DMS79 treated with DMSO at 0.1 percent for 48 hours (cell line): ENCODE measurements around the gene KIF26A.

Experiments used
- DNase-seq: peaks from one replicate; lab custom pipeline; 2025; lab: John Stamatoyannopoulos, UW

The KIF26A gene

DNA sequence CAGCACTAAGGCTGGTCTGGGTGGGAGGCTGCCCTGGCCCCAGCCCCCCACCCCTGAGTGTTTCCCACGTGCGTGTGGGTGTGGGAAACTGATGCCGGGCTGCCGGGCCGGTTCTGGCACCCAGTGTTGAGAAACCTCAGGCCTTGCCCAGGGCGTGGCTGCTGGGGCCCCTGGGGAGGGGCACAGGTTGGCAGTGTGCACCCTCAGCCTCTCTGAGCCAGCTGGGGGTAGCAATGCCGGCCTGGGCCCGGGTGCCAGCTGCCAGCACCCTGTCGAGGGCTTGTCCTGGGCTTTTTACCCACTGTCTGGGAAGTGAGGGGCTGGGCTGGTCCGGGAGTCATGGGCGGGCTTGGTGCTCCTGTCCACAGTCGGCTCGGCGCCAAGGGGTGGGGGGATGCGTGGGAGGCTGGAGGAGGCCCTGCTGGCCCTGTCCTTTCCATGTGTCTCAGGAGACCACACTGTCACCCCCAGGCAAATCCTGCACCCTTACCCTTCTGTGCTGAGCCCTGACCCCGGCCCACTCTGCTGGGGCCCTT, 37.2 kb upstream of the KIF26A start:
- no peak for DNase-seq

GRCh38 chr14:104101651-104102281, 36.6 kb upstream of the KIF26A start:
- no peak for DNase-seq

DNA sequence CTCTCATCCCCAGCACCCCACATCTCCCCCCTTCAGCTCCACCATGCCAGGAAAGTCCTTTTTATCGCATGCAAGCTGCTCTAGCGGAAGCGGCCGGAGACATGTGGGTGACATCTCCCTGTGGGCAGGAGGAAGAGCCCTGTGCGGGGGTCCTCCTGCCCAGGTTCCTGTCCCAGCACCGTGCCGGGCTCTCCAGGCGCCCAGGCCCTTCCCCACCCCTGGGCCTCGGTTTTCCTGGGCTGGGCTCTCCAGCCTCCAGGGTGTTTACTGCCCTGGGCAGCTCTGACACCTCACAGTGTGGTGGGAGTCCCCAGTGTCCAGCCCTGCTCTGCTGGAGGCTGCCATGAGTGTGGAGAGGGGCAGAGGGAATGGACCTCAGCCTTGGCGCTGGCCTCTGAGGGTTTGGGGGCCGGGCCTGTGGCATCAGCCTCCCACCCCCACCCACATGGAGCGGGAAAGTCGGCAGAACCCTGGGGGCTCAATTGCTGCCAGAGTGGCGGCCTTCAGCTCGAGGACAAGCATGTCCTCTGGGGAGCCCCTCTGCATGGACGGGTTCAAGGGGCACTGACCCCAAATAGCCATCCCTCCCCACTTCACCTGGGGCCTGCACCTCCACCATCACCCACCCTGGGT, 36.0 kb upstream of the KIF26A start:
- no peak for DNase-seq

GRCh38 chr14:104103061-104103445, 35.3 kb upstream of the KIF26A start:
- DNase-seq = no peak

DNA sequence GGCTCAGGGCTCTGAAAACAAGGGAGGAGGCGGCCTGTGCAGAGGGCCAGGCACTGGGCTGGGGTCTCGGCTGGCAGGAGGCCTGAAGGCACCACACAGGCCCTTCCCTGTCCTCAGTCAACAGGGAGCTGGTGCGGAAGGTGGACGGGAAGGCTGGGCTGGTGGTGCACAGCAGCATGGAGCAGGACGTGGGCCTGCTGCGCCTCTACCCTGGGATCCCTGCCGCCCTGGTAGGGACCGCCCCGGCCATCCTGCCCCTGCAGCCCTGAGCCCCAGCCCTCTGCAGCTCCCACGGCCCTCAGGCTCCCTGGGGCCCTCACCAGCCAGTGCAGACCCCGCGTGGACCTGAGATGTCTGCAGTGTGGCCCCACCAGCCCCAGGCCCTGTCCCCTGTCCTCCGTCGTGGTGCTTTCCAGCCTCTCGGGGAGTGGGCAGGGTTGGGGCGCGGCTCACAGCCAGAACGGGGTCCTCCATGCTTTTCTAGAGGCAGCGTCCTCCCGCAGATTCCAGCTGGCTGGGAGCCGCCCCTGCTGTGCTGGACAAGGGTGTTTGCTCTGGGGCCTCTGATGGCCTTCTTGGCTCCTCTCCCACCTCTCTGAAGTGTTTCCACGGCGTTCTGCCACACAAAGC, 34.8 kb upstream of the KIF26A start:
- DNase-seq = peak; percentile 68

GRCh38 chr14:104104076-104104901, 34.1 kb upstream of the KIF26A start:
- no peak for DNase-seq

DNA sequence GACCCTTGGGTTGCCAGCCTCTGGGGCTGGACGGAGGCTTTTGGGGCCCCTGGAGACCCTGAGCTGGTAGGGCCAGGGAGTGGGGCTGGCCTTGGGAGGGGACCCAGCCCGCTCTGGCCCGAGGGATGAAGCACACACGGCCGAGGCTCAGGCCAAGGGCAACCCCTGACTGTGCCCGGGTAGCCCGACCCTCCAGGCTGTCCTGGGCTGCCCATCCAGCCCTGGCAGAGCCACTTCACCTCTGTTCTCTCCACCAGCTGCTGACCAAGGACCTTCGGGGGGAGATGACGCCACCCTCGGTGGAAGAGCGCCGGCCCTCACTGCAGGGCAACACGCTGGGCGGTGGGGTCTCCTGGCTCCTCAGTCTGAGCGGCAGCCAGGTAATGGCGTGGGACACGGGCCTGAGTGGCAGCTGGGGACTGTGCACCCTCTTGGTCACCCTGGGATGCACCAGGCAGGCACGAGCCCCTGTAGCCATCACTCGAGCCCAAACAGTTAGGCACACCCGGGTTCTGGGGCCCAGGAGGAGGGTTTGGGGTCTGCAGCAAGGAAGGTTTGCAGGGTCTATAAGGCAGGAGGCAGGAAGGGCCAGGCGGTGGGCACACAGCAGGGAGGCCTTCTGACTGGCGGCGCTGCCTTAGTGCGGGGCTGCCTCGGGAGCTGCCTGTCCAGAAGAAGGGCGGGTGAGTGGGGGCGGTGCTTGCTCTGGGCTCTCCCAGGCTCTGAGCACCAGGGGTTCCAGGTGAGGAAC, 33.1 kb upstream of the KIF26A start:
- DNase-seq = no peak

DNA sequence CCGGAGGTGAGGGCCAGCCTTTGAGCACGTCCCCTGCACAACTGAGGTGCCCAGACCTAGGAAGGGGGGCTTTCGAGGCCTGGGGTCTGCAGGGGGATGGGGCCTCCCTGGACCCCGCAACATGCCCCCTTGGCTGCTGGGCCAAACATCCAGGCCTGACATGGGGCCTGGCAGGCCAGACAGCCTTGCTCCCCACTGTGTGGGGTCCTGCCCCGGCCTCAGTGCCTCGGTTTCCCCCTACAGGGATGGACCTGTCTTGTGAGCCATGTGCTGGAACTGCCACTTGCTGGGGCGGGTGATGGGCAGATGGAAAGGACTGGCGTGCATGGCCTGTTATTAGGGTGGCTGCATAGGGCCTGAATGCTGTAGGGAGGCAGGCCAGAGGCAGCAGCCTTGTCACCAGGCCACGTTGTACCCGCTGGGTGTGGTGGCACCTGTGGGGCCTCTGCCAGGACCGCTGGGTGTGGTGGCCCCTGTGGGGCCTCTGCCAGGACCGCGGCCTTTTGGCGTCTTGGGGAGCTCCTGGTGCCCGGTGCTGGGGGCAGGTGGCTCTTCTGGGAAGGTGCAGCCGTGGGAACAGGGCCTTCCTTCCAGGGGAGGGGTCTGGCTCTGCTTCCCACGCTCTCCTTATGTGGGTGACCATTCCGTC, 32.4 kb upstream of the KIF26A start:
- DNase-seq = no peak

DNA sequence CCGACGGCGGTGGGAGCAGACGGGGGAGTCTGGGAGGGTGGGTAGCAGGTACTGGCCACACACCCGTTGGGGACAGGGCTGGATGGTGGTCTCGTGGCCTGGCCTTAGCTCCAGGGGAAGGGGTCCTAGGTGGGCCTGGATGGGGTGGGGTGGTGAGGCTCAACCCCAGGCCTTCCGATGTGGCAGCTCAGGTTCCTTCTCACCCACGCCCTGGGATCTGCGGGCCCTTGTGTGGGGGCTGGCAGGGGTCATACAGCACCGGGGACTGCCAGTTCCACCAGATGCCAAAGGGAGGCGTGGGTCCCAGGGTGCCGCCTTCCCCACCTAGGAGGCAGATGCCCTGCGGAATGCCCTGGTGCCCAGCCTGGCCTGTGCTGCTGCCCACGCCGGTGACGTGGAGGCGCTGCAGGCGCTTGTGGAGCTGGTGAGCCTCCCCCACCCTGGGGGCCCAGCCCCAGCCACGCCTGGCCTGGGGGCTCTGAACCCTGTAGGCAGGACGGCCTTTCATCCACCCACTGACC, 31.9 kb upstream of the KIF26A start:
- no peak for DNase-seq

GRCh38 chr14:104107101-104107581, 31.2 kb upstream of the KIF26A start:
- DNase-seq = no peak

DNA sequence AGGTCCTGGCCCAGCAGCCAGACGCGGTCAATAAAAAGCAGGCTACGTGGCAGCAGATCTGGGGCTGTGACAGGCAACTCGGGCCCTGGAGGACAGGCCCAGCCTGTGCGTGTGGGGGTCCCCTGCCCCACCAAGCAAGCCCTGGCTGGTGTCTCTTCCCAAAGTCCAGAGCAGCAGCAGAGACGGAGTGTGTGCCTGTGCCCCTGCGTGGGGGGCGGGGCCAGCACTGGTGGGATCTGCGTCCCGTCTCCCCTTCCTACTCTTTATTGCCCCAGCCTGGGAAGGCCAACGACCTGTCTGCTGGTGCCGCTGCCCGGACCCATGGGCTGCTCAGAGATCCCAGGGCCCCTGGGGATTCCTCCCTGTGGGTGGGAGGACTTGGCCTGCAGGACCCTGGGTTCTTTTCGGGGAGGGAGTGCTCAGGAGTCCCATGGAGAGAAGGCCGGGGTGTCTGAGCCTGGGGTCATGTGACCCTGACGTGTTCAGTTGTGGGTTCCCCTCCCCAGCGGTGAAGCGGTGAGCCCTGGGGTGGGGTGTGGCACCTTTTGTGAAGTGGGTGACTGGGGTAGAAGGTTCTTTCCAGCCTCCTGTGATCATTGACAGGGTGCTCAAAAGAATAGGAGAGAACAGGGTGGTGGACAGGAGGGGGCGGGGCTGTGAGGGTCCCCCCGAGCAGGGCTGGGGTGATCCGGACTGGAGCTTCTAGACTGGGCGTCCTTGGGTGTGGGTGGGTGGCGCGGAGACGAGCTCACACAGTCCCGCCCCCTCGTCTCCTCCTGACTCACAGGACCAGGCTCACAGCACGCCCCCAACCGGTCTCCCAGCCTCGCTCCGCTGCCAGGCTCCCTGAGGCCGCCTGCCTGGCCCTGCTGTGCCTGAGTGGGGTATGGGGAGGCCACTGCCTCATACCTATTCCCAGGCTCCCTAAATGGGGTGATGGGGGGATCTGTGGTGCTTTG, 30.5 kb upstream of the KIF26A start:
- no peak for DNase-seq

GRCh38 chr14:104108570-104109541, 29.5 kb upstream of the KIF26A start:
- DNase-seq = no peak

DNA sequence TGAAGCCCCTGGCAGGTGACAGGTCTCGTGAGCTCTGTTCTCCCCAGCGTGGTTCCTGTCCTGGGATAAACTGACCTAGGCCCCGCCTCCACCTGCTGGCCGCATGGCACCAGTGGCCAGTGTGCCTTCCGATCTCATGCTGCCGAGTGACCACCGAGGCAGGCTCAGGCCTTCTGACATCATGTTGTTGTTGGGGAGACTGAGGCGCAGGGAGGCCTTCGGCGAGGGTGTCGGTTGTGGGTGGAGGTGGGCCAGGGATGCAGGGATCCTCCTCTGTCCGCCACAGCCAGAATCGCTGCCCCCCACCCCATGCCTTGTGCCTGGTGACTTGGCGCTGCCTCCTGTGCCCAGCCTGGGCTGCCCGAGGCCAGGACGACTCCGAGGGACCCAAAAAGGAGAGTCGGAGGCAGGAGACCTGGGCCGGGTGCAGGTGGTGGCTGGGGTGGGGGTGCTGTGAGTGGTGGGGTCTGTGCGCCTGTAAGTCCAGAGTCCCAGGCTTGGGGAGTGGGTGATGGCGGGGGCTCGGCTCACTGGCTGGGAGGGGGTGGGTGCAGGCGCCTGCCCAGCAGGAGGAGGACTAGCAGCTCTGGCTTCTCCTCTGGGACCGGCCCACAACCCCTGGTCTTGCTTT, 28.5 kb upstream of the KIF26A start:
- DNase-seq = no peak

DNA sequence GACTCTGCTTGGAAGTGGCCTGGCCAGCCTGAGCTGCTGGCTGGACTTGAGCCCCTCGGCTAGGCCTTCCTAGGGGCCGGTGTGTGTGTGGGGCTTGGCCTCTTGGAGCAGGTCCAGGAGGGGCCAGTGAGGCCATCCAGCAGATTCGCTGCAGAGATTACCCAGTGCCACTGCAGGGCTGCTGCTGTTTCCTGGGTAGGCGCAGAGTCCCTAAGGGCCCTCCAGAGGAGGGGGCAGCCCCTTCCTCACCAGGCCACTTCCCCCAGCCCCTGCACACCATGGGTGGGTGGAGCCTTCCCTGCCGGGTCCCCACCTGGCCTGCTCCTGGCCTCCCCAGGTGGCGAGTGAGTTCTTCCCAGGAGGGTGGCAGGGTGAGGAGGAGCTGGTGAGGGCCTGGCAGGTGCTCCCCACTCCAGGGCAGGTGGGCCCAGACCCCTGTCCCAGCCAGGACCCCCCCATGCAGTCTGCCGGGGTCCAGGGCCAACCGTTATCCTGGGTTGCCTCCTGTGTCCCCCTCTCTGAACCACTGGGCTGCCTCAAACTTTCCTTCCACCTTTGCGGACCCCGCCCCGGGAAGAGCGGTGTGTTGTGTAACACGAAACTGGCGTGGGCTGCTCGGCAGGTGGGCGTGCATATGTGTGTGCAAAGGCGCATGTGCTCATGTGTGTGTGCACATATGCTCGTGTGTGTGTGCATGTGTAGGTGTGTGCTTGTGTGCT, 27.7 kb upstream of the KIF26A start:
- DNase-seq = no peak

- no peak for DNase-seq
Observed at GRCh38 chr14:104111301-104112112, 26.9 kb upstream of the KIF26A start.

DNA sequence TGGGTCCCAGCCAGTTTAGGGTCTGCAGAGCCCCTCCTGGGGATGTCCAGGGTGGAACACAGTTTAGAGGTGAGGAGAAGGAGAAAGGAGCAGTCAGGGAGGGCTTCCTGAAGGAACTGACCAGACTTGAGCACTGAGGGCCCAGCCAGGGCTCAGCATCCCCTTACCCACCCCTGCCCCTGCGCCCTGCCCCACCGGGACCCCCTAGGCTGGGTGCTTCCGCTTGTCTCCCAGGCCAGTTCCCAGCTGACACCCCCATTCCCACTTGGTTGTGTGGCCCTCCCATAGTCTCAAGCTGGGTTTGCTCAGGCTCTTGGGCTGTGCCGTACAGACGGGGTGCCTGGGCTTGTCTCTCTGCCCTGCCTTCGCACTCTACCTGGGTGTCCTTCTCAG, 26.3 kb upstream of the KIF26A start:
- DNase-seq = no peak
